ENCODE measurements around the gene PARM1.
"Not testable (repeated sequence)": the region's sequence is repeated elsewhere in the genome, so short reads cannot be mapped to it uniquely, and the experiment has no call there.

Gene PARM1

DNA sequence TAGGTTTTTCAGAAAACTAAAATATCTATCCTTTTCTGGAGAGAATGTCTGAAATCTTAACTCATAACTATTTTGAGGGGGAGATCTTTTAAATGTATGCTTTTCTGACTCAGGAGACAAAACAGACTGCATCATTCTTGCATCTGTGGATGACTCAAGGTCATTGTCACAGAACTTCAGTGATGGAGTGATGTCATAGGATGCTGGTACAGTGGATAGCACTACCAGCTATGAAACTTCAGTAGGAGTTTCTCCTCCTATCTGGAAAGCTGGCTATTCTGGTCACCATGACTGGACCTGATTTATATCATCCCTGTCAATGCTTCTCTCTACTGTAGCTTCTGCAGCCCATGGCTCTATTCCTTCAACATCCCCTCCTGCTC is 50.3 kb downstream of the PARM1 start:
- DNase-seq (ENCODE audit: low read depth), result no peak

DNA sequence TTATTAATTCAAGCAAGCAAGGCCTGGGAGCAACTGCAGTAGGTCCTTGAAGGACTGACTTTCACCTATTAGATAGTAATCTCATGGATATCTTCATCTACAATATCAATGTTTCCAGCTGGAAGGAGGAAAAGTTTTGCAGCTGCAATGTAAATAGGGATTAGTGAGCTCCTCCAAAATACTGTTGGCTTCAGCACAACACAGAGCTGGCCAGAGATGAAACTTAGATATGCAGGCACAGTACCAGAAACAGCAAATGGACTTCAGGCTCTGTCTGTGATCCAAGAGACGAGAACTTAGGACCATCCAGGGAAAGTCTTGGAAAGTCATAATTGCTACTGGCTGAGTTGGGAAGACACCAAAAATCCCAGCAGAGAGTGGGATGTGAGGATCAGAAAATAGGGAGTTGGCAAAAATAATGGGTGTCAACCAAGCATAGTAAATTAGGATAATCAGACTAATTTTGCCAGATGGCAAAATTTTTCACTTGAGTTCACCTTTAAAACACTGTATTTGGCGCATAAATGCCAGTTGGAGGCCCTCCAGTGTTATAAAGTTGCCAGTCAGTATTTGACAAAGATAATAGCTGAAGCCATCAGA is 57.5 kb downstream of the PARM1 start:
- no peak for DNase-seq (ENCODE audit: low read depth)

DNA sequence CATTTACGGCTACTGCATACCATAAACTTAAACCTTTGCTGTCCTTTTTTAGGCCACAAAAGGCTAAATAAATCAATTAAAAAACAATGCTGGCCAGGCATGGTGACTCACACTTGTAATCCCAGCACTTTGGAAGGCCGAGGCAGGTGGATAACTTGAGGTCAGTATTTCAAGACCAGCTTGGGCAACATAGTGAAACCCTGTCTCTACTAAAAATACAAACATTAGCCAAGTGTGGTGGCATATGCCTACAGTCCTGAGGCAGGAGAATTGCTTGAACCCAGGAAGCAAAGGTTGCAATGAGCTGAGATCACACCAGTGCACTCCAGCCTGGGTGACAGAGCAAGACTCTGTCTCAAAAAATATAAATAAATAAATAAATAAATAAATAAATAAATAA is 61.5 kb downstream of the PARM1 start:
- not testable (repeated sequence) for DNase-seq (ENCODE audit: low read depth)

DNA sequence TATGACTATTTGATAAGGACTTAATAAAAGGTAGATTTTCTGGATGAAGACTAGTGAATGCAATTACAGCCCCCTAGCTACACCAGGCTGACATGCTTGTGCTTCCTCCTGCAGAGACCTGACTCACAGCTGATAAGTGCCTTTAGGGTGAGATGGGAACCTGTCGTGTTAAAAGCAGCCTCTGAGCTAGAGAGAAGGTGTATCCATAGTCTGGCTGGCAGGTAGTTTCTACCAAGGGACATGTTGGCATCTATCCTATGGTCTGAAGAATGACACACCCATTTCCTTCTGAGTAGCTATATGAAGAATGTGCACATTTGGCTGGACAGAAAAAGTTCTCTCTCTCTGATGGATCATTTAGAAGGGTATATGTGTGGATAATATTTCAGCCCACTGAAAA is 64.1 kb downstream of the PARM1 start:
- DNase-seq (ENCODE audit: low read depth), result no peak

DNA sequence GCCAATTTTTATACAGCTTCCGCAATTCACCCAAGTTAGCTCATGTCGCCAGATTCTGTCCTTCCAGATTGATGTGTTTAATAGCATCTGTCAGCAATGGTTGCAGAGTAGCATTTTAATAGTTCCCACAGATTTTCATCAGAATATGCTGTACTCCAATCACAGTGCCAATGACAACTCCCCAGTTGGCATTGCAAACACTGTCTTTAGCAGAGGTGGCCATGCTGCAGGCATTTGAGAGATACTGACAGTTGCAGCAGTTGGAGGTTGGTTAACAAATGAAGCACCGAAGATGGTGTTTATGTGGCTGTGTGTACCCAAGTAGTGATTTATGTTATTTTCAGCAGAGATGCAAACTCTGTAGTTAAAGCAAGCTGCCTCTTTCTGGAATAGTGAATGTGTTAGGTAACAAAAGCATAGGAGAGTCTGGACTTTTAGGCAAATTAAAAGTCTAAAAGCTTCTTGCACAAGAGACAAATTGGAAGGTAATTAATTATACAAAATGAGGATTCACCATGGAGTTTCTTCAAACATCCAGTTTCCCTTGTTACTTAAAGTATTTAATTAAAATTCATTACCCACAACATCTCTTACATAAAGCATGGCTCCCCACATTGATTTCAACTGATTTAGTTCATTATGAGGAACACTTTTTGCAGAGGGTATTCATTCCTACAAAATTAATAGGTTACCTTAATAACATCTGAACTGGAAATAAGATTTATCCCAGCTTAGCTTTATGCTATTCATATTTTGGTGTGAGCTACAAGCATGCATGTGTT is 65.2 kb downstream of the PARM1 start:
- DNase-seq (ENCODE audit: low read depth), result no peak

DNA sequence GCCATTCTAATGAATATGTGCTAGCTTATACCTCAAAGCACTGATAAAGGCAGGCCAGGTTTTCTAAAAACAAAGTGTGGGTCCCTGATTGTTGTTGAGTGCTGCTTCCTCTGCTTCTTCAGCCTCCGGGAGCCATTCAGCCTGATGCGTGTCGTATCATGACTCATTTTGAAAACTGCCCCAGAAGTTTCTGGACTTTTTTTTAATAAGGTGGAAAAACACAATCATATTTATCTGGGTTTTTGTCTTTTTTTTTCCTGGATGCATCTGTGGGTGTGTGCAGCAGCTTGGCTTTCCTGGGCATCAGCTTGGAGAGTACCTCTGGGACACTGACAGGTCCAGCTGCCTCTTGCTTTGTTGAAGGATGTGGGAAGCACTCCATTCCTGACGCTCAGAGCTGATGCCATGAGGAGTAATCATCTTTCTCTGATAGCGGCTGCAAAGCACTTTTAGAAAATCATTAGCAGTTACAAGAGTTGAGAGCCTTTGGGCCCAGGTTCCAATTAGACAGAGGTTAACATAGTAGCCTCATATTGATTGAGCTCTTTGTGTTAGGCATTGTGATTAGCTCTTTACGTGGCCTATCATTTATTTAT is 66.9 kb downstream of the PARM1 start:
- DNase-seq (ENCODE audit: low read depth), result no peak

DNA sequence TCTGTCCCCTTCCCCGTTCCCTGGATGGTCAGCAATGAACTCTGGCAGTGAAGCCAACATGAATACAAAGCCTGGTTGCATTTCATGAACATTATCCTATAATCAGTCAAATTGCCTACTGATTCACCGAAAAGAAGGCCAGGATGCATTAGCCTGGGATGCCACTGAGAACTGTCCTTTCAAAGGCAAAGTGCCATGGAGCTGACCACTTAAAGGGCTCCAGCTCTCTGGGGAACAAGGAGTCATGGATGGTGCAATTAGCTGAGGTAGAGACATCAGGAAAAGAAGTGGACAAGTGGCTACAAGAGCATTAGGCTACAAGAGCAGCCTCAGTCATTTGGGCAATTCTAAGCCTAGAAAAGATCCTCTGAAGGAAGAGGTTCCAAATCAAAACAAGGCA is 69.0 kb downstream of the PARM1 start:
- DNase-seq (ENCODE audit: low read depth), result no peak

DNA sequence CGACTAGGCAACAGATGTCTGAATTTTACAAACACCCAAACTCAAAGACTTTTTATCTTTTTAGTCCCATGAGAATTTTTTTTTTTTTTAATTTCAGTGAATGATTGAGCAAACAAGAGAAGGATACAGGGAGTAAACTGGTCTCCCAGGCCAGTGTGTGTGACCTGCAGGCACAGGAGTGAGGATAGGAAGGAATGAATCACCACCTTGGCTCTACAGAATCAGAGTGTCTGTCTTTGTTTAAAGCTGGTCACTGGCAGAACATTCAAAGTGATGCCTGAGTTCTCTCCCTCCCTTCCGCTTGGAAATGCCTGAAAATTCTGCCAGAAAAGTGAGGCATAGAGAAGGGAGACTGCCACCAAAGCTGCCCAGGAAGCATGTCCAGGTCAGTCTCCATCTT is 69.5 kb downstream of the PARM1 start:
- DNase-seq (ENCODE audit: low read depth), result no peak

DNA sequence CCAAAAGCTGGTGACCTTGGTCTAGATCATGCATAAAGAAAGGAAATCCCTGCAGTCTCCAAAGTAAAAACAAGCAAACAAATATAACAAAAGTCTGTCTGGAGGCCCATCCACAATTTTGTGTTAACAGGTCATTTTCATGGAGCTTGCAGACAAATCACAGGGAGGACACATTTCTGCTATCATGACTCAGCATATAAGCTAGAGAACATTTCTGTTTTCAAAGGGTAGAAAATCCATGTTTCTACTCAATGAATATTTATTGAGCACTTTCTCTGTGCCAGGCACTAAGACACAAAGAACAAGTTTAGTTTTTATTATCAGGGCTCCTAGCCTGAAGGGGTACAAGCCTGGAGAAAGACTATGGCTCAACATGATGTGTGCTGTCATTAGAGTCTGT is 71.1 kb downstream of the PARM1 start:
- DNase-seq (ENCODE audit: low read depth), result no peak

DNA sequence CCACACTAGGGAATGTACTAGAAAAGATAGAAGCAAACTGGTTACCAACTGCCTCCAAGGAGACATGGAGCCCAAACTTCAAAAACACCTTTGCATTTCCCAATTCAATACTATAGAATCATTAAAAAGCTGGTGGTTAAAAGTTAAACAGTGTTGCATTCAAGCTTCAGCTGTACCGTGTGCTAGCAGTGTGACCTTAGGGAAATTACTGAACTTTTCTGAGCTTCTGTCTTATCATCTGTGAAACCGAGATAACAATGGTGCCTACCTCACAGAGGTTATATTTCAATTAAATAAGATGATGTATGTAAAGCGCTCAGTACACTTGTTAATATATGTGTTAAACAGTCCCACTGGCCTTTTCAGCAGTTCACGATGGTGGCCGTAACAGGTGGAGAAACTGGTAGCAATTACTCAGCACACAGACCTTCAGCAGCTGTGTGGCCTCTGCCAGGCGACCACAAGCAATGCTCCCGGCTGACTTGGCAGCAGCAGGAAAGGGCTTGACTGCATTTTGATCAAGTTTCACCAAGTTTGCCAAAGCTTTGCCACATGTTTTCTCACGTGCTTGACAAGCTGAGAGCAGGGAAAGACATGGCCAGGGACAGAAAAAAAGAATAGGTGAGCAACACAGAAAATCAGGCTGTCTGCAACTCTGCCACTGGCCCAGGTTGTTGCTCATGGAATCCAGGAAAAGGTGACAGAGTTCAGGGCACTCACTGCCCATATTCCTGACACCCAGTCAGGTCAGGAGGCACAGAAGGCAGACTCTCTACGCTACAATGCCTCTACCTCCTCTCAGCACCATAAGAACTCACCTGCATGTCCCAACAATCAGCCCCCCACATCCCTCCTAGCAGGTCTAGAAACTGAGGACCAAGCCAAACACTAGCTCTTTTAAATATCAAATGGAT is 72.1 kb downstream of the PARM1 start:
- DNase-seq (ENCODE audit: low read depth), result no peak

DNA sequence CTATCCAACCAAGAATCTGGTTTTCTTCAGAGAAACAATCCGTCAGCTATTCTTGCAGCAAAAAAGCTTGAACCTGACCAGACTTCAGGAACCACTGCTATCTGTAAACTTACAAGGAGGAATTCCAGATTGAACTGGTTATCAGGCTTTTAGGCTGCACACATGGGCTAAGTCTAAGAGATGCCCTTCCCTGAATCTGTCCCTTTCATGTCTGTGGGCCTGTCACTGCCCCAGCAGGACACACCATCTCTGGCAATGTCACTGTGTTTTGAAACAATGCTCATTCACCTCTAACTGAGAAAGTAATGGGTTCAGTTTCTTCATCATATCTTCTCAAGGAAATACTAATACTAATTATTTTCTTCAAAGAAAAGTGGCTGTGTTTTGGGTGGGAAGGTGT is 72.8 kb downstream of the PARM1 start:
- no peak for DNase-seq (ENCODE audit: low read depth)

DNA sequence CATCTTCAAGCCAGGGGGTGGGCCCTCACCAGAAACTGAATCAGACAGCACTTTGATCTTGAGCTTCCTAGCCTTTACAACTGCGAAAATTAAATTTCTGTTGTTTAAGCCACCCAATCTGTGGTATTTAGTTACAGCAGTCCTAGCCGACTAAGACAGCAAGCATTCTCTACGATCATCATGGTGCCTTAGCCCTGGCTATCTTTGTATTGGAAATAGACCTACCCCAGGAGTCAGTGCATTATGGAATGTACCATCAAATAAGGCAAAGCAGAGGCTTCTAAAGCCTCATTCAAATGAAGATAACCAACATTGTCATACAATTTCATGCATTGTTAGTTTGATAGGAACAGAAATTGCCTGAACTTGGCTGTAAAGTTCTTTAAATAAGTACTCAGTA is 75.0 kb downstream of the PARM1 start:
- DNase-seq (ENCODE audit: low read depth), result no peak

DNA sequence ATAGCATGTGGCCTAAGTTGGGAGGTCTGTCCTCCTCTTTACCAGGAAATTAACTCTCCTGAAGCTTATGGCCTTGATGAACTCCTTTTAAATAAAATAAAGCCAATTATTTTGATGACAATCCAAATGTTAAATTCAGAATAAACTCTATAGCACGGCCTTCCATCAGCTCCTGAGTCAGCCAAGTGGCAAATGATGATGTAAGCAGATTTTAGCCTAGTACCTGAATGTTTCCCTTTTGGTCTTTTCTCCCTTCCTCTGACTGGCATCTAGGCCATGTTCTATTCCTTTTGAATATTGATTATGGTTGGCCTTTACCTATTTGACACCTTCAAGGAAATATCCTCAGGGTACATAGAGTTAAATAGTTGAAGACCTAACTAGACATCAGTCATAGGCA is 76.2 kb downstream of the PARM1 start:
- DNase-seq (ENCODE audit: low read depth), result no peak

DNA sequence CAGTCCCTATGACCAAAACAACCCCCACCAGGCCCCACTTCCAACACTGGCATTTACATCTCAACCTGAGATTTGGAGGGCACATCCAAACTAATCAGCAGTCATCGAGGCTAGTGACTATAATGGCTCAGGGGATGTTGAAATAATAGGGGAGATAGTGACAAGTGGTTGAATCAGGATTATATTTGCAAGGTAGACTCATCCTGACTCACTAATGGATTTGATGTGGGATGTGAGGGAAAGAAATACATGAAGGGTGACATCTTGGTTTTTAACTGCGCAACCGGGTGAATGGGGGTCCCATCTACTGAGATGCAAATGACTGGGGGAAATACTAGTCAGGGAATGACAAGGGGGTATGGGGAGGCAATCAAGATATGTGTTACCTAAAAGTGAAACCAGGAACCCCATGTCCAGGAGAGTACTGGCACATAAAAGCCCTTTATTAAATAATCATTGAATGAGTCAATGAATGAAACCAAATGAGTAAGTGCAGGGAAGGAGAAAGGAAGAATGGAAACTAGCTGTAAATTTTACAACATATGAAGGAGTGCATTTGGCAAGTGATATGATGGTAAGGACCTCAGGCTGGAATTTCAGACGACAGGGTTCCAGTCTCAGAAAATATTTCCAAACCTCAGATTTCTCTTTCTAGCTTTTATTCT is 78.3 kb downstream of the PARM1 start:
- DNase-seq (ENCODE audit: low read depth), result no peak

DNA sequence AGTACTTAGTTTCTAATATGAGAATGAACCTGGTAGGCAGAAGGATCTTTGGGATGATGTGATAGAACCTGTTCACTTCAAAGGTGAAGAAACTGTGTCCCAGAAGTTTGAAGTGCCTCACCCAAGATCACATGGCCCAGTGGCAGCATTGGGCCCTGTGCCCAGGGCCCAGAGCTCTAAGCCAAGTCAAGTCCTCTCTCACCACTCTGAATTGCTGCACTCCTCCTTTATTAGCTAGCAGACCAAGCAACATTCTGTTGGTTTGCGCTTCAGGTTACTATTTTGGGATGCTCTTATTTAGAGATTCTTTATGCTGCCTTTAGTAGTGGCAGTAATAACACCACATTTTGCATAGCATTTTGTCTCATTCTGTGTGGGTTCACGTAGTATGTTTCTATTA is 82.7 kb downstream of the PARM1 start:
- no peak for DNase-seq (ENCODE audit: low read depth)

DNA sequence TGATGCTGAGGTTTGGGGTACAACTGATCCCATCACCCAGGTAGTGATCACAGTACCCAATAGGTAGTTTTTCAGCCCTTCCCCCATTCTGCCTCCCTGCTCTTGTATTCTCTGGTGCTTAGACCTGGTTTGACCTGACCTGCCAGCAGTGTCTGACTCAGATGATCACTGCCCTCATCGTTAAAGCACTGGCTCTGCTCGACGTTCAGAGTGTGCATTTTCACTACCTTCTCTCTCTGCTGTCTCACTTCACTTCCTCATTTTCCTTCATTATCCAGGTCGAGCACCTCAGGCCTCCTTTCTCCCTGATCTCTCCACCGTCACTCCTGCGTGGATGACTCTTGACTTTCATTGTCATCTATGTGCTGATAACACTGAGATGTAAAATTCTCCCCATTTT is 83.6 kb downstream of the PARM1 start:
- DNase-seq (ENCODE audit: low read depth), result no peak

DNA sequence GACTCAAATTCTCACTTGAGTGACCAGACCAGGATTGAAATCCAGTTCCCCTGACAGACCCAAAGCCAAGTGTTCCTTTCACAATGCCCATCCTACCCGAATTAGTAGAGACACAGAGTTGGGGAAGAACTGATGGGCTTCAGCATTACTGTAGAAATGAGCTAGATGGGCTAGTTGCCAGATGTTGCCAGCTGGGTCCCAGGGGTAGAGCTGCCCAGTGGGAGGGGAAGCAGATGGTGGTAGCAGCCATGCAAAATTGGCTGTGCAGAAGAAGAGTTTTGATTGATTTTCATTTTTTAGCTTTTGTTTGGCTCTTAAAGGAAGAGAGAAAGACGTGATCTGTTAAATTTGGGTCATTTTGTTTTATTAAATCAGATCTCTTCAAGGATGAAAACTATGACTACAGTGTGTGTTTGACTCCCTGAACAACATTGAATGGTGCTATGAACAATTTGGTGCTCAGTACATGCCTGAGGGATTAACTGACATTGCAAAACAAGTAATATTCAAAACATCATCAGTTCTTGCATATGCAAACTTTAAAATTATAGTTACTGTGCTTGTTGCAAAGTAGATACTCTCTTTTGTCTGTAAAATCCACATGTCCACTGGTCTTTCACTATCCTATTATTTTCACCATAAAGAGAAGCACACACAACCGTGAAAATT is 86.0 kb downstream of the PARM1 start:
- DNase-seq (ENCODE audit: low read depth), result no peak

DNA sequence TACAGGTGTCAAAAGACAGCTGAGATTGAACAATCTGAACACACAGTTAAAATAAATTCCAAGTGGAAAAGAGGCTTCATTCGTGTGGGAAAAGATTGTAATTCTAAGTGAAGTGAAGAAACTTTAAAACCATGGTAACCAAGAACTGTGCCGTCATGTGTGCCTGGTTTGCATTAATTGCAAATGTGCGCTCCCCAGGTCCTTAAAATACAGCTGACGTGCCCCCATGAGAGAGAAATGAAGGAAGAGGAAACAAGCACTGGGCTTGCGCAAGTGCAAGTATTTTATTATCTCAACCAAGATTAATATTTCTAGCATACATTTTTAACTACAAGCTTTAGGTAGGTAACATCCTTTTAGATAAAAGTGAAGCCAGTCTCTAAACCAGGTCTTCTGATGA is 92.5 kb downstream of the PARM1 start:
- DNase-seq (ENCODE audit: low read depth), result no peak

DNA sequence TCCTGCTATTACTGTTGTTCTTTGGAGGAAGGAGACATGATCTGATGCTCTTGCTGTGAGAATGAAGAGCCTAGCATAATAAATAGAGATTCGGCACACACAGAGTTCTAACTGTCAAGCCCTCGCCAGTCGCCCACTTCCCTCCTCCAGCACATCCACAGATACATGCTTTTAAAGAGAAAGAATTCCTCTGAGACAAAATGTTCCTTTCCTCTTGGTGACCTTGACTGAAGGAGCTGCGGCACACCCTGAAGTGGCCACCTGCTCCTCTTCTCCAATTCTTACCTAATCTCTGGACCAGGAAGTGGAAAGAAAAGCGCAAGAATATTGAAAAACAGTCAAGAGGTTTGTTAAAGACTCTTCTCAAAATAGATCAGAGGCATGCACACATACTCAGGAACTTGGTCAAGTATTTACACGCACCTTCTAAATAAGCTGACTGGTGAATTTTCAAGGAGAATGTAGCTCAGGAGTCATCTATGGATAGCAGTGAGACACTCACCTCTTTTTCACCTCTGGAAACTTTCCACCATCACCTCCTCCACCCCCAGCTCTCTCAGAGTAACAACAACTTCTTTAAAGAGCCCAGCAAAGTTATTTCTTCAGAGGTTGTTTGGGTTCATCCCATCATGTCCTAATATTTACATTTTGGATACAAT is 95.4 kb downstream of the PARM1 start:
- DNase-seq (ENCODE audit: low read depth), result no peak

DNA sequence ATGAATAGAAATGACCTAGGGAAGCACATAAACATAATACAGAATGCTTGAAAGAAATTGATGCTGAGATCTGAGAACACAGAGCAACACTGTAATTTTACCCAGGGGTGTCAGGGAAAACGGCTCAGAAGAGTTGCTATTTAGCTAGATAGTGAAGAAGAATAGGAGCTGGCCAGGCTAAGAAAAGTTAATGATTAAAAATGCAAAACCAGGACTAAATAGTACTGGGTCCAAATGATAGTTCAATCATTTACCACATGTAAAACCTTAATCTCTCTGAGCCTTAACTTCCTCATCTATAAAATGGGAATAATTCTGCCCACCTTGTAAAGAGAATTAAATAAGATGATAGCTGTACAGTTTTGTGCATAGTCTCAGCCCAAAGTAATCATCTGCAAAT is 97.1 kb downstream of the PARM1 start:
- no peak for DNase-seq (ENCODE audit: low read depth)

DNA sequence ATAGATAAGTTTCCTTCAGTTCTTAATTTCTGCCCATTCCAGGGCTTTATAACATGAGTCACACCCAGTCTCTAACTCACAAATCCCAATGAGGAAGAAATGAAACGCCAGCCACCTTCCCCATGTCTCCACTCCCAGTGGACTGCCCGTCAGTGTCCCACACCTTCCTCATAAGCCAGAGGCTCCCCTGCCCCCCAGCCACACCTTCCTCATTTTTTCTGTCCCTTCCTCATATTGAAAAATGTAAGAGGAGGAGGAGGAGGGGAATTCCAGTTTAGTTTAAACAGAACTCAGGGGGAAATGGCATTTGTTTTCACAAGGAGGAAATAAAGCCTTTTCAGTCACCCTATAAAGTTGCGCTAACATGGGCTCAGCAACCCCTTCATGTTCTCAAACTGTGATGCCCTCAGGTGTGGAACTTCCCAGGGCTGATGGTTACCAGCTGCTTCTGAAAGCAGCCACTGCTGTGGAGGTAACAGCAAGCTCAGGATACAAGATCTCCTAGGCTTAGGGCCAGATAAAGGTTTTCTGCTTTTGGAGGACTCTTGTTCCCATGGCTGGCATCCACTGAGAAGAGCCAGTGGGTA is 97.8 kb downstream of the PARM1 start:
- no peak for DNase-seq (ENCODE audit: low read depth)
